HUES64 (cell line): Measurements from ENCODE around the gene TTLL10.

Source experiments
- H3K27ac ChIP-seq: 2 replicates; pipeline ENCODE4 v1.7.0; 2013; ENCODE audit warnings: low read depth, low read length, inconsistent platforms
- H3K27me3 ChIP-seq: 2 replicates; pipeline ENCODE4 v1.6.1; 2013; ENCODE audit warnings: mild to moderate bottlenecking, low read length; ENCODE audit not compliant: insufficient read depth
- H3K36me3 ChIP-seq: 2 replicates; pipeline ENCODE4 v1.6.1; 2013; ENCODE audit warnings: mild to moderate bottlenecking, low read length; ENCODE audit not compliant: insufficient read depth
- H3K4me1 ChIP-seq: 2 replicates; pipeline ENCODE4 v1.6.1; 2013; ENCODE audit warnings: mild to moderate bottlenecking, low read length, moderate library complexity; ENCODE audit not compliant: insufficient read depth
- H3K4me3 ChIP-seq: 2 replicates; pipeline ENCODE4 v1.5.1; 2013; ENCODE audit warnings: mild to moderate bottlenecking, low read length, moderate library complexity
- H3K9ac ChIP-seq: 2 replicates; pipeline ENCODE4 v1.6.1; 2013; ENCODE audit warnings: mild to moderate bottlenecking, low read depth, low read length
- H3K9me3 ChIP-seq: 2 replicates; pipeline ENCODE4 v1.6.1; 2013; ENCODE audit warnings: low read depth, low read length; ENCODE audit not compliant: insufficient read depth
- WGBS: fragments of 150-250, 120-280 bp; methylation state at CpG from one replicate; pipeline ENCODE4 v1.1.7; 2013; ENCODE audit warnings: missing lambda C conversion rate; 5-methylcytosine and 5-hydroxymethylcytosine counted together

The TTLL10 gene

DNA sequence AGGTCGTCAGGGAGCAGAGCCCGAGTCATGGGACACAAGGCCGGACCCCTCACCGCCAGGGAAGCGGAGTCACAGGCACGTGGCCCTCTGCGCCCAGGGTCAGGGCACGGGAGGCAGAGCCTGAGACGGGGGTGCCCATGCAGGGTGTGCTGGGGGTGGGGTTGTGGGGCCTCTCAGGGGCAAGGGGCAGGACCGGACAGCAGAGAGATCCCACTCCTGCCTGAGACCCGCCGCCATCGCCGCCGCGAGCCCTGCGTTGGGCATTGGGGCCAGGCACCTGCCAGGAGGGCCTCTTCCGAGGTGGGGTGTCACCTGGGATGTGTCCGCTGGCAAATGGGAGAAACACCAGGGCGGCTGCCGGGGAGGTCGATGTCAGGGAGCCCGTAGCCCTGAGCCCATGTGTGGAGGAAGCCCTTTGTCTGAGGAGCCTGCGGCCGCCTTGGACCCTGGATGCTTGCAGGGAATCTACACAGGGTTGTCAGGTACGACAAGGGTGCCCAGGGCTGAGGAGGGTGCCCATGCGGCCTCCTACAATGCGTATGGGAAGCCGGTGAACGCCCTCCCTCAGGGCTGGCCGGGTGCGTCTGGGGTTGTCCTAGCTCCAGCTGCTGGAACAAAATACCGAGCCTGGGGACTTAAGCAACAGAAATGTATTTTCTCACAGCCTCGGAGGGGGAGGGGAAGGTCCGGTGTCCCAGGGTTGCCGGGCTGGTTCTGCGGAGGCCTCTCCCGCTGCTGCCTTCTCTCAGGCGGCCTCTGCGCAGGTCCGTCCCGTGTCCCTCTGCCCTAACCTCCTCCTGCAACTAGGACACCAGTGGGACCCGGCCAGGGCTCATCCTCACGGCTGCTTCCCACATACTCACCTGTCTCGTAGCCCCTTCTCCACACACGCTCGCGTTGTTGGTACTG lies 41.4 kb upstream of the TTLL10 start:
- Histone ChIP-seq H3K4me1 (no peaks in the 10 kb centered on the region), H3K9me3 (no peaks in the 10 kb centered on the region), H3K36me3 (no peaks in the 10 kb centered on the region), H3K27me3 (peaks cover under 1% of the 10 kb centered on the region), H3K9ac (no peak overlapping the region), H3K27ac (no peak overlapping the region), H3K4me3 (no peak overlapping the region)
- WGBS: 94% methylated on average over 48 of the region's 48 CpGs

DNA sequence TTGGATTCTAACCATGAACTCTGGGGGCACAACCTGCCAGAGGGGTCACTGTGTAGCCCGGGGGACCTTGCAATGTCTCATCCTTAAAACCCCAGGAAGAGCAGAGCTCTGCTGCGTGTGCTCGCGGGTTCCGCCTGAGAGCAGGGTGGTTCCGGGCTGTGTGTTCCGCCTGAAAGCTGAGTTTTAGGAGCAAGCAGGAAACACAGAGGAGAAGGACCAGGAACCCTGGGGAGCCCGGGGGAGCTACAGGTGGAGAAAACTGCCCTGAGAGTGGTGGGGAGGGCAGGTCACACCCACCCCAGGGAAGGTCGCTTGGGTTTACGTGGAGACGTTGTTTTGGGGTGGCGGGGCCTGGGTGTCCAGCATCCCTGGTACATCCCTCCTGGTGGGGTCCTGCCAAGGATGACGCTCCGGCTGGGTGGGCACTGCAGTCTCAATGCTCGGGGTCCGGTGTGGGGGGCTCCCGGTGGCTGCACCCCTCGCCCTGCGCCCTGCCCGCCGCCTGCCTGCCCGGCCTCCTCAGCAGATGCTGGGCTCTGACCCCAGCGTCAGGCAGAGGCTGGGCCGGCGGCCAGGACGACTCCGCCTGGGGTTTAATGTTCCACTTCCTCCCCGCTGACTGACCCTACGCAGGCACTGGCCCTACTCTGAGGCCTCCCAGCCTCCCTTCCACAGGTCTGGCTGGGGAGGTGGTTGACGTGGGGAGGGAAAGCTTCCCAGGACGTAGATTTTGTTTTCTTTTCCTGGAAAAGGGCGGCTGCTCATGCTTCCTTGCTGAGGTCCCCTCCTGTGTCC lies 40.5 kb upstream of the TTLL10 start:
- no peak overlapping the region for H3K9ac ChIP-seq
- H3K27me3 ChIP-seq: peaks cover 6% of the 10 kb centered on the region

DNA sequence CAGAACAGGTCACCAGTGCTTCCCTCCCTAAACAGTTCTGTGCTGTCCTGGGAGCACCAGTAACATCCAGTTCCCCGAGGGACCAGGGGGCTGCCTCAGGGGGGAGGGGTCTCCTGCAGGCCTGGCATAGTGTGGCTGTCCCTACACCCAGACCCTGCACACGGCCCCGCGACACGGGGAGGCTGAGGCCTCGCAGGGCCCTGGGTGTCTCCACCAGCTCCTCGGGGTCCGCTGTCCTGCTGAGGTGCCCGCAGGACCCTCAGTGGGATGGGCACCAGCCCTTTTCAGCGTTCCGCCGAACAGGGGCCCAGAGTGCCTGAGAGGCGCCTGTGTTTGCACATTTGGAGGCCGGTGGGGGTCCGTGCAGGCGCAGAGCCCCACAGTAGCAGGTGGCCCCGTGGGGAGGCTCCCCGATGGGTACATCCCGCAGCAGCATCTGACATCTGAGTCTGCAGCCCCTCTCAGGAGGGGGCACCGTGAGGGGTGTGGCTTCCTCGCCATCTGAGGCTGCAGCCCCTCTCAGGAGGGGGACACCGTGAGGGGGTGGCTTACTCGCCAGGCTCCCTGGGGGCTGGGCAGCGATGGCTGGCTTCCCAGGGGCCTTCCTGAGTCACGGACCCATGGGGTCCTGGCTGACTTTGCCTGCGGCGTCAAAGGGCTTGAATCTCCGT lies 39.2 kb upstream of the TTLL10 start:
- no peak overlapping the region for H3K27ac ChIP-seq
- H3K9ac ChIP-seq: no peak overlapping the region
- no peaks in the 10 kb centered on the region for H3K9me3 ChIP-seq
- no peaks in the 10 kb centered on the region for H3K36me3 ChIP-seq
- H3K4me1 ChIP-seq: no peaks in the 10 kb centered on the region
- H3K4me3 ChIP-seq: no peak overlapping the region
- WGBS: 89% methylated on average over 28 of the region's 28 CpGs
- peaks cover 6% of the 10 kb centered on the region for H3K27me3 ChIP-seq

More for the DNA sequence above, 40.5 kb upstream of the TTLL10 start:
- Histone ChIP-seq H3K36me3 (no peaks in the 10 kb centered on the region), H3K27ac (no peak overlapping the region), H3K9me3 (no peaks in the 10 kb centered on the region), H3K4me3 (no peak overlapping the region), H3K4me1 (no peaks in the 10 kb centered on the region)
- whole genome bisulfite sequencing: 89% methylated on average over 32 of the region's 32 CpGs

DNA sequence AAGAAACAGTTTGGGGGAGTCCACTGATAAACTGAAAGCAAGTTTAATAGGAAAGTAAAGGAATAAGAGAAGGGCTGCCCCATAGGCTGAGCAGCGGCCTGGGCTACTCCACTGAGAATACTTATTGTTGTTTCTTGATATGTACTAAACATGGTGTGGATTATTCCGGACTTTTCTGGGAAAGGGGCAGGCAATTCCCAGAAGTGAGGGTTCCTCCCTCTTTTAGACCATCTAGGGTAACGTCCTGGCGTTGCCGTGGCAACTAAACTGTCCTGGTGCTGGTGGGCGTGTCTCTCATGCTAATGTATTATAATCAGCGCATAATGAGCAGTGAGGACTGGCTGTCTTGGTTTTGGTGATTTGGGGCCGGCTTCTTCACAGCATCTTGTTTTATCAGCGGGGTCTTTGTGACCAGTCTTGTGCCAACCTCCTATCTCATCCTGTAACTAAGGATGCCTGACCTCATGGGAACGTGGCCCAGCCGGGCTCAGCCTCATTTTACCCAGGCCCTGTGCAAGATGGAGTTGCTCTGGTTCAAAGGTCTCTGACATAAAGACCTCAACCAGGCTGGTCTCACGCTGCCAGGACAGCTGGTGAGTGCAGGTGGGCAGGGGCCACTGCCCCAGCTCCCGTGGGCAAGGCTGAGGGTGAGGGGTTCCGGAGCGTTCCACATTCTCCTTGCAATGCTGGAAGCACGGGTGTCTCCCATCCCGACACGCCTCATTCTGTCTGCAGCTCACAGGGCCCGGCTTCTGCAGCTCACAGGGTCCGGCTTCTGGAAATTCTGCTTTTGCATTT lies 38.1 kb upstream of the TTLL10 start:
- Histone ChIP-seq H3K4me1 (no peaks in the 10 kb centered on the region), H3K36me3 (no peaks in the 10 kb centered on the region), H3K9me3 (no peaks in the 10 kb centered on the region), H3K9ac (no peak overlapping the region), H3K4me3 (no peak overlapping the region), H3K27me3 (peaks cover 6% of the 10 kb centered on the region), H3K27ac (no peak overlapping the region)
- 93% methylated on average over 20 of the region's 20 CpGs for WGBS

DNA sequence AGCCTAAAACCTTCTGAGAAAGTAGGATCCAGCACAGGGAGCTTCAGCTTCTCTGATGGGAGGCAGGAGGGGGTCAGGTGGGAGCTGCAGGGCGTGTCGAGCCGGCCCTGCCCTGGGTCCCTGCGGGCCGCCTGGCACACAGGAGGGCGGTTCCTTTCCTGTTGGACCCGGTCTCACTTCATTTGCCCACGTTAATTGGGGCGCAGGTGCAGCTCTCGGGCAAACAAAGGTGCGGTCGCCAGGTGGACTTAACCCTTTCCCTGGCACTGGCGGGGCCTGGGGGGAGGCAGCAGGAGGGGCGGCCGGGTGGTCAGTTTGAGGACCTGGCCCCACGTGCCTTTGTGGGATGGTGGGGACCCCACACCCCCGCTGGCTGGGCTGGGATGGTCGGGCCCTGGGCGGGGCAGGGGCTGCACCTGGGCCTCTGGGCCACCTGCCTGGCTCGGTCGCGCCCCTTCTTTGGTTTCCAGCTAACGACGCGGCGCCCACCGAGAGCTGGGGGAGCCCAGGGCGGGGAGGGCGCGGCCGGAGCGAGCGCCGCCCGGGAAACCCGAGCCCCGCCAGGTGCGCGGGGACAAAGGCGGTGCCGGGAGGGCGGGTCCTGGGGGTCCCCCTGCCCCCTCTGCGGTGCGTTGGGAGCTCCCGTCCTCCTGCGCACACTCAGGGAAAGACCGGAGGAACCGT lies 37.0 kb upstream of the TTLL10 start:
- H3K27me3 ChIP-seq: peaks cover 6% of the 10 kb centered on the region
- no peaks in the 10 kb centered on the region for H3K9me3 ChIP-seq
- H3K4me1 ChIP-seq: no peaks in the 10 kb centered on the region
- H3K9ac ChIP-seq: peak overlapping the region; percentile 9; the same call in 1 of the 2 replicates
- H3K4me3 ChIP-seq: peak overlapping the region; percentile 34; the same call in 1 of the 2 replicates
- no peaks in the 10 kb centered on the region for H3K36me3 ChIP-seq
- WGBS: 61% methylated on average over 48 of the region's 48 CpGs
- H3K27ac ChIP-seq: no peak overlapping the region

DNA sequence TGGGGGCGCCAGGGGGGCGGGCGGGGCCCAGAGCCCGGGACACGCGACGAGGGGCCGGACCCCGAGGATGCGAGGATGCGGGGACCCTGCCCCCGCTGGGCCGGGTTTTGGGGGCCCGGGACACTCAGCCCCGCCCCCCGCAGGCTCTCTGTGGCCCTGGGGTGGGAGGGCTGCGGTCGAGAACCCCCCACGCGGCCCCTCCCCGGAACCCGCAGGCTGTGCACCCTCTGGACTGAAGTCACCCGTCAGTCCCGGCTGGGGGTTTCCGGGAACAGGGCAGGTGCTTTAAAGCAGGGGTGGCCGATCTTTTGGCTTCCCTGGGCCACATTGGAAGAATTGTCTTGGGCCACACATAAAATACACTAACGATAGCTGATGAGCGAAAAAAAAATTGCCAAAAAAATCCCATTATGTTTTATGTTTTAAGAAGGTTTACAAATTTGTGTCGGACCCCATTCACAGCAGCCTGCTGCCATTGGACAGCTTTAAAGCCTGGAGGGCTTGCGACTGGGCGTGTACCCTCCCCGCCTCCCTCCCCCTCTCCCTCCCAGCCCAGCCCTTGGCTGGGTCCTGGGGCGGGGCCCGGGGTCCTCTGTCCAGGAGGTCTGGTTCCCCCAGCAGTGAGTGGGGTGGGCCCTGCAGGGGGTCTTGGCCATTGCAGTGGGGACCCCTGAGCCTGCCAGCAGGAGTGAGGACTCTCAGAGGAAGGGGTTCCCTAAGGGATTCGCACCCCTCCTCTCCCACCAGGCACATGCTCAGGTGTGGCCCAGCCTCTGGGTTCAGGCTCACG lies 36.2 kb upstream of the TTLL10 start:
- no peaks in the 10 kb centered on the region for H3K4me1 ChIP-seq
- H3K4me3 ChIP-seq: no peak overlapping the region
- no peak overlapping the region for H3K9ac ChIP-seq
- H3K9me3 ChIP-seq: no peaks in the 10 kb centered on the region
- H3K36me3 ChIP-seq: no peaks in the 10 kb centered on the region
- peaks cover 6% of the 10 kb centered on the region for H3K27me3 ChIP-seq
- 70% methylated on average over 34 of the region's 36 CpGs for WGBS
- no peak overlapping the region for H3K27ac ChIP-seq

DNA sequence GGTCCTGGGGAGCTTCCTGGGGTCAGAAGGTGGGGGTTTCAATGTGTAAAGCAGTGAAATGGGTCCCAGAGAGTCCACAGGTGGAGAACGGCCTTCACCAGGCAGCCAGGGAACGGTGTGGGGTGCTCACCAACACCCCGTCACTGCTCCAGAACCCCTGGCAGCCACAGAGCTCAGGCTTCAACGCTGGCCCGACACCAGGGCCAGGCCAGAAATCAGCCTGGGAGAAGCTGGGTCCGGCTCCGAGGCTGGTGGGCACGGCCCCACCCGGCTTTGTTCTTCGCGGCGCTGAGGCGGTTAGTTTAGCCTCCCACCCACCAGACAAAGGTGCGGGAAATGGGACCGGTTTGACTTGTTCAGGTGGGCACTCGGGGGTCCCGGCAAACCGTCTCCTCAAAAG lies 33.0 kb upstream of the TTLL10 start:
- no peaks in the 10 kb centered on the region for H3K4me1 ChIP-seq

DNA sequence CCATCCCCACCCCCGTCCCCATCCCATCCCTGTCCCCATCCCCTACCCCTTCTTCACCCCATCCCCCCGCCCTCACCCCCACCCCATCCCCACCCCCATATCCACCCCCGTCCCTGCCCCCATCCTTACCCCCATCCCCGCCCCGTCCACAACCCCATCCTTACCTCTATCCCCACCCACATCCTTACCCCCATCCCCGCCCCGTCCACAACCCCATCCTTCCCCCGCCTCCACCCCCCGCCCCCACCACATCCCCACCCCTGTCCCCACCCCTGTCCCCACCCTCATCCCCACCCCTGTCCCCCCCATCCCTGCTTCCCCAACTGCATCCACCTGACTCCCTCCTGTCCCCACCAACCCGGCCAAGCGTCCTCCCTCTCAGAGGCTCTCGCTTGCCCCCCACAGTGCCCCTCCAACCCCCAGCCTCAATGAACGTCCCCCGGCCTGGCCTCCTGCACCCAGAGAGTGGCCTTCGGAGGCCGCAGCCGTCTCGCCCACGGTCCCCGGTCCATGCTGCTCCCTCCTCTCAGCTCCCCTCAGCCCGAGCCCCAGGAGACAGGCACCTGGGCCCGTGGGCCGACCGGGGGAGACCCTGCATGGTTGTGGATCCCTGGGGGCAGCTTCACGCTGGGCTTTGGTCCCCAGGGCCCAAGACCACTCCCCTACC lies 32.3 kb upstream of the TTLL10 start:
- no peaks in the 10 kb centered on the region for H3K9me3 ChIP-seq
- H3K4me1 ChIP-seq: no peaks in the 10 kb centered on the region
- H3K4me3 ChIP-seq: no peak overlapping the region
- peaks cover 6% of the 10 kb centered on the region for H3K27me3 ChIP-seq
- H3K27ac ChIP-seq: no peak overlapping the region
- H3K36me3 ChIP-seq: no peaks in the 10 kb centered on the region
- 77% methylated on average over 16 of the region's 25 CpGs for WGBS
- no peak overlapping the region for H3K9ac ChIP-seq

More for the DNA sequence above, 33.0 kb upstream of the TTLL10 start:
- Histone ChIP-seq H3K36me3 (no peaks in the 10 kb centered on the region), H3K4me3 (no peak overlapping the region), H3K9me3 (no peaks in the 10 kb centered on the region), H3K27me3 (peaks cover 6% of the 10 kb centered on the region), H3K9ac (no peak overlapping the region), H3K27ac (no peak overlapping the region)
- 84% methylated on average over 15 of the region's 18 CpGs for WGBS

DNA sequence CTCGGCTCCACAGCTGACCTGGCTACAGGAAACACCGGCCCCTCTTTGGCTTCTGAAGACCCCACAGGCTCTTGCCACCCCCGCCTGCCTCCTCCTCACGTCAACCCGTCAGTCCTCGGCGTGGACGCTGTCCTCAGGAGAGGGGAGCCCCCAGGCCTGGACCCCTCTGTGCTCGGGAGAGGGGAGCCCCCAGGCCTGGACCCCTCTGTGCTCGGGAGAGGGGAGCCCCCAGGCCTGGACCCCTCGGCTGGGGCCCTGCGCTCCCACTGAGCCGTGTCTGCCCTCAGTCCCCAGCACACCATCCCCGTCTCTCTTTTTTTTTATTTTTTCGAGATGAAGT lies 31.8 kb upstream of the TTLL10 start:
- Histone ChIP-seq H3K4me1 (no peaks in the 10 kb centered on the region), H3K27ac (no peak overlapping the region), H3K9me3 (no peaks in the 10 kb centered on the region), H3K36me3 (no peaks in the 10 kb centered on the region), H3K9ac (no peak overlapping the region), H3K4me3 (no peak overlapping the region), H3K27me3 (peaks cover 6% of the 10 kb centered on the region)
- WGBS: 82% methylated on average over 15 of the region's 15 CpGs
